Measurements from ENCODE around the gene TMEM147.
A peak's percentile ranks its signal among the peaks of the same experiment; 100 is the strongest.

TMEM147 gene

DNA sequence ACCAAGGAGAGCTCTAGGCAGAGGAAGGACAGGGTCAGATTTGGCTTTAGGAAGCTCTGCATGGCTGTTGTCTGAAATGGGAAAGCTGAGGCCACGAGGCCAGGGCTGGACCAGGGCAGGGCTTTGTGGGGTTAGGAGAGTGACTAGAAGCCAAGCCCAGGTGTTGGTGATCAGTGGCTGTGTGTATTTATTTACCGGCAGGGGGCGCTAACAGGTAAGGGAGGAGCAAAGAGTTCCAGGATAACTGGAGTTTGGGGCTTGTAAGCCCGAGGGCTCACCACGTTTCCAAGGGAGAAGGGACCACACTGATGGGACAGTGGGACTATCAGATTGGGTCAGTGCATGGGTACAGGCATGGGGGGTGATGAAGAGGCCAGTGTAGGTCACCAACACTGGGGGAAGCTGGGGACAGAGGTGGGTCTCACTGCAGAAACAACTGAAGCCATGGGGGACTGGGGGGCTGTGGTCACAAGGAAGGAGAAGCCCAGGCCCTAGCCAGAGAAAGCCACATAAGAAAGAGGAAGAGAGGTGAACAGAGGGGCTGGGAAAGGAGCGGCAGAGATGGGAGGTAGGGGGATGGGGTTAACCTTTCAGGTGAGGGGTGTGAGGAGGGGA is 3.9 kb downstream of the TMEM147 start:
- ATAC-seq = no peak
- Mint-ChIP-seq H3K27ac (no peak overlapping the region), H3K36me3 (ENCODE audit: low read depth) (peaks cover 20% of the 10 kb centered on the region), H3K4me1 (peaks cover 34% of the 10 kb centered on the region), H3K4me3 (no peak overlapping the region), H3K9me3 (no peaks in the 10 kb centered on the region), H3K27me3 (no peaks in the 10 kb centered on the region)
- DNase-seq = peak; percentile 56

DNA sequence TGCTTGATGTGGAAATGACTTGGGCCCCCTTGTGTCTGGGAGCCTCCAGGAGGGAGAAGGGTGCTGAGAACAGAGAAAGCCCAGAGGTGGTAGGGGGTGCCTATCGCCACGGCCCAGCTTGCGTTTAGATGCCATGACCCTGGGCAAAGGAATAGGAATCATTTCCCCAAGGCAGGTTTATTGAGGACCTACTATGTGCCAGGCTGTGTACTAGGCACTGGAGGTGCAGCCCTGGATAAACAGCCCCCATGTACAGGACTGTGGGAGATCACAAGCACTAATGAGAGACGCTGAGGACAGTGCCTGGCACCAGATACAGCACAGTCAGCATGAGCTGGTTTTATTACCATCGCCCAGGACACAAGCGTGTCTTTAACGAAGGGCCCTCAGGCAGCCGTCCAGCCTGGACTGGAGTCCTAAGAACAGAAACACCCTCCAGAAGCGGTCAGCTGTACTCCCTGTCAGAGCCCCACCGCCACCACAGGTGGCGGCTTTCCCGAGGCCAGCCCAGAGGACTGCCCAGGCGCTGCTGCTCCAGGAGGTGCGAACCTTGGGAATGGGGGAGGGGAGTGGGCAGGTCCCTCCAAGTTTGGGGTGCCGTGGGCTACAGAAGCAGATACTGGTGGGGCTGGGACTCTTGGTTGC is 4.6 kb downstream of the TMEM147 start:
- DNase-seq (no peak), ATAC-seq (no peak)
- Mint-ChIP-seq H3K9me3 (no peaks in the 10 kb centered on the region), H3K27me3 (no peaks in the 10 kb centered on the region), H3K4me1 (peaks cover 27% of the 10 kb centered on the region), H3K36me3 (ENCODE audit: low read depth) (peaks cover 17% of the 10 kb centered on the region), H3K27ac (no peak overlapping the region), H3K4me3 (no peak overlapping the region)

DNA sequence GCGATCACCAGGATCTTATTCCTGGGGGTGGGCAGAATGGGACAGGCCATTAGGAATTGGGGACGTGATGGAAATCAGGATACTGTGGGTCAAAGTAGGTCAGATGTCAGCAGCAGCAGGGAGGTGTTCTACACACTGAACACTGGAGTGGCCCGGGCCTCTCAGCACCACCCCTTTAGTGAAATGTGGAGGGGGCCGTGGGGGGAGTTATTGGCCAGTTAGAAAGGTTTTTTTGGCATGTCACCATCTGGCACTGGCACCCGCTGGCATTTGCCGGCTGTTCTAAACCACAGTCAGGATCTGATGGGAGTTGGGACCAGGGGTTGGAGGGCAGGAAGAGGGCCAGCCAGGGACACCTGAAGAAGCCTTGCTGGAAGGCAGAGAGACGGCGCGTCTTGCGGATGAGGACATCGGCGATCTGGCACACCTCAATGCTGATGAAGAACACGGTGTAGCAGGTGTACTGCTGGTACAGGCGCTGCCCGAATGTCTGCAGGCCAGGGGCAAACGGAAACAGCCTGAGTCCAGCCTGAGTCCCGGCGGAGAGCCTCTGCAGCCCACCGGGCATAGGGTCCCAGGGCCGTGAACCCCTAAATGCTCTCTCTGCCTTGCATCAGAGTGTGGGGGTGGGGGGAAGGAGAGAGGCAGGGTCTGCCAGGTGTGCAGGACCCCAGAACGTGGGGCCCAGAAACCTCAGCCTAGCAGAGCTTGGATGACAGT is 5.8 kb downstream of the TMEM147 start:
- H3K27me3 Mint-ChIP-seq = no peaks in the 10 kb centered on the region
- H3K4me1 Mint-ChIP-seq = peaks cover 22% of the 10 kb centered on the region
- no peak overlapping the region for H3K4me3 Mint-ChIP-seq
- peaks cover 15% of the 10 kb centered on the region for H3K36me3 Mint-ChIP-seq (ENCODE audit: low read depth)
- DNase-seq = no peak
- H3K9me3 Mint-ChIP-seq = no peaks in the 10 kb centered on the region
- ATAC-seq = no peak
- no peak overlapping the region for H3K27ac Mint-ChIP-seq

DNA sequence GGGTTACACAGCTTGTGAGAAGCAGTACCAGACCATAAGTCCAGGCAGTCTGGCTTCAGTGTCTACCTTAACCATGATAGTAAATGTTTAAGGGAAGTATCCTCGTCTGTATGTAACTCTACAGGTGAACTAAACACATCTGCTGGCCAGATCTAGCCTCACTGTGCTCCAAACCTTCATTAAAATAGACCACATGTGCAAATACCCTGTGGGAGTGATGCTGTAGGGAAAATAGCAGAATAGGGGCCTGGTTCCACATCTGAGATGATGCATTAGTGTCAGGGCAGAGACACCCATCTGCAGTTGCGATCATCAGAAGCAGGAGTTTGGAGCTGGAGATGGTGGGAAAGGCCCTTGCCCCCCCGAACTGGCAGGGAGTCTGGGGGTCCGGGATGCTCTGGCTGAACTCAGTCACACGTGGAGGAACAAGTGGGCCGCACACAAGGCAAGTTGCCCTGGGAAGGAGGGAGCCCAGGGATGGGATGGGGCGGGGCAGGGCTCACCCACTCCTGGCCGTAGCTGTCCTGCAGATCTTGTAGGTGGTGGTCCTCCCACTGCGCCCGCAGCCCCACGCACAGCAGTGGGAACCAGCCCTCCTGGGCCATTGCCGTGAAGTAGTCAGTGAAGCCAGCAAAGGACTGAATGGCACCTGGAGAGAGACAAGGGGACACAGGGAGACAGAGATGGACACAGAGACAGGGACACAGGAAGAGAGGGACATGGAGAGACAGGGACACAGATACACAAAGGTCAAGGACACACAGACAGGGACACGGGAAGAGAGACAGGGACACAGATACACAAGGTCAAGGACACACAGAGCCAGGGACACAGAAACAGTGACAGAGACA is 7.3 kb downstream of the TMEM147 start:
- no peaks in the 10 kb centered on the region for H3K9me3 Mint-ChIP-seq
- H3K4me3 Mint-ChIP-seq = no peak overlapping the region
- H3K27me3 Mint-ChIP-seq = peaks cover 4% of the 10 kb centered on the region
- H3K36me3 Mint-ChIP-seq (ENCODE audit: low read depth) = peaks cover 6% of the 10 kb centered on the region
- H3K27ac Mint-ChIP-seq = no peak overlapping the region
- no peak for DNase-seq
- peaks cover 9% of the 10 kb centered on the region for H3K4me1 Mint-ChIP-seq
- no peak for ATAC-seq

DNA sequence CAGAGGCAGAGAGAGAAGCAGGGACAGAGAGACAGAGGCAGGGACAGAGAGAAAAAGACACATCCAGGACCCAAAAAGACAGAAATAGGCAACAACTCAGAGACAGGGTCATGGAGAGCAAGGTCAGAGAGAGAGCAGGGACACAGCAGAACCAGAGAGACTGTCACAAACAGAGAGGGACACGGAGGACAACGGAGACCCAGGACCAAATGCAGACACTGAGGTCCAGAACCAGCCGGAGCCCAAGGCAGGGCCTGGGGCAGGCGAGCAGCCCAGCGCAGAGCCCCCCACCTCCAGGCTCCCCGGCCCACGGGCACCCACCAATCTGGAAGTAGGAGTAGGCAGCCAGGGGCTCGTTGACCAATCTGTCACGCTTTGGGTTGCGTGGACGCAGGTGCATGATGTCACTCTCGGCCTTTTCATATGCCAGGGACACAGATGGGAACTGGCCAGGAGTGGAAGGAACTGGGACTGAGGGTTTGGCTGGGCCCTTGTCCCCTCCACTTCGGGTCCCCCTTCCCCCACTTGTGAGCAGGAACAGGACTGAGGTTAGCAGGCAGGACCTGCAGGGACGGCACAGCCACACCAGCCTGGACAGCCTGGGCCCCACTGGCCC is 8.1 kb downstream of the TMEM147 start:
- H3K4me1 Mint-ChIP-seq = peaks cover 9% of the 10 kb centered on the region
- ATAC-seq = no peak
- DNase-seq = no peak
- no peak overlapping the region for H3K4me3 Mint-ChIP-seq
- H3K27ac Mint-ChIP-seq = no peak overlapping the region
- peaks cover 6% of the 10 kb centered on the region for H3K27me3 Mint-ChIP-seq
- no peaks in the 10 kb centered on the region for H3K9me3 Mint-ChIP-seq
- H3K36me3 Mint-ChIP-seq (ENCODE audit: low read depth) = peaks cover 6% of the 10 kb centered on the region

DNA sequence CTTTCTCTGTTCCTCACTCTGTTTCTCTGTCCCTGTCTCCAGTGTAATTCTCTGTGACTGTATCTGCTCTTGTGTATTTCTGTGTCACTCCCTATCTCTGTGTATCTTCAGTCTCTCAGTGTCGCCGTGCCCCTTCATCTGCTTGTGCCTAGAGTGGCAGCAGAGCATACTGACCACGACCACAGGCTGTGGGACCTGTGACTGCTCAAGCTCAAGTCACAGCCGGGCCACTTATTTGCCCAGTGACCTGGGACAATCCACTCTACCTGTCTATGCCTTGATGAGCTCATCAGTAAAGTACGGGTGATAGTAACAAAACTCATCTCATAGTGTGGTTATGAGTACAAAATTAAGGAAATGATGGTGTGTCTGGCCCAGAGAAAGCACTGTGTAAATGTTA is 8.7 kb downstream of the TMEM147 start:
- Mint-ChIP-seq H3K4me1 (peaks cover 8% of the 10 kb centered on the region), H3K9me3 (no peaks in the 10 kb centered on the region), H3K27ac (no peak overlapping the region), H3K4me3 (no peak overlapping the region), H3K27me3 (peaks cover 11% of the 10 kb centered on the region), H3K36me3 (ENCODE audit: low read depth) (peaks cover 3% of the 10 kb centered on the region)
- ATAC-seq (no peak), DNase-seq (no peak)

DNA sequence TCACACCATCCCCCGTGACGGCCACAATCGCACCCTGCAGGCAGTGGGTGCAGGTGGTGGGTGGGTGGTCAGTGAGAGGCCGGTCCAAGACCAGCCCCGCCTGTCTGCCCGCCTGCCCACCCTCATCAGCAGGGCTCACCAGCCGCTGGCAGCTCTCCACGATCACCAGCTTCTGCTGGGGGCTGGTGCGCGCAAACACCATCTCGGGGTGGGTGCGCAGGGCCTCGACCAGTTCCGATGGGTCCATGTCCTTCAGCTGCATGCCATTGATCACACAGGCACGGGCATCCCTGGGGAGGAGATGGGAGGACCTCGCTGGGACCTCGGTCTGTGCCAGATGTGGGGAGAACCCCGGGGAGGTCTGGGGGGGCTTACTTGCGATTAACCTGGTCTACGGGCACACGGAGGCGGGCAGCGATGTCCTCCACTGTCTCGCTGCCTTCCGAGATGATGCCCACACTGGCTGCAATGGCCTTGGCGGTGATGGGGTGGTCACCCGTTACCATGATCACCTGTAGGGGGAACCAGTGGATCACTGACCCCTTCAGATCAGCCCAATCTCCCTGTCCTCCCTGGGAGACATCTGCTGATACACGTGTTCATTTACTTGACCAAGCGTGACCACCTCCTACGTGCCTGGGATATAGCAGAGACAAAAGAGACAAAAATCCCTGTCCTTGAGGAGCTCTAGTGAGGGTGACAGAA is 10.0 kb downstream of the TMEM147 start:
- no peak for ATAC-seq
- DNase-seq = no peak
- Mint-ChIP-seq H3K36me3 (ENCODE audit: low read depth) (no peaks in the 10 kb centered on the region), H3K27ac (no peak overlapping the region), H3K4me1 (peaks cover 5% of the 10 kb centered on the region), H3K4me3 (no peak overlapping the region), H3K9me3 (no peaks in the 10 kb centered on the region), H3K27me3 (peaks cover 24% of the 10 kb centered on the region)

DNA sequence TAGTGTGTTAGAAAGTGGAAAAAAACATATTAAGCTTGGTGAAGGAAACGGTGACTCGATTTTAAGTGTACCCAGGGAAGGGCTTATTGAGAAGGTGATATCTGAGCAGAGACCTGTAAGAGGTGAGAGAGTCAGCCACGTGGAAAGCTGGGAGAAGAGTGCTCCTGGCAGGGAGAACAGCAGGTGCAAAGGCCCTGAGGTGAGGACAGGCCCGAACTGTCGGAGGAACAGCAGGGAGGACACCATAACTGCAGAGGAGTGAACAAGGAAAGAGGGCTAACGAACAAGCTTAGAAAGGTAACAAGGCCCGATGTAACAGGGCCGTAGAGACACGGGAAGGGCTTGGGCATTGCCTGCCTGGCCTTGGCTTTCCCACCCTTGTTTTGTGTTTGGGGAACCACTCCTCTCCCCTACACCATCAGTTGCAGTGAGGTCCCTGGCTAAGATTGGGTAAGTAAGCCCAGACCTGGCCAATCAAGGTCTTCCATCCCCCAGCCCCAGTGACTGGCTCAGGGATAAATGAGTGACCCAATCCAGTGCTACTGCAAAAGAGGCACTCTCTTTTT is 10.7 kb downstream of the TMEM147 start:
- H3K36me3 Mint-ChIP-seq (ENCODE audit: low read depth) = no peaks in the 10 kb centered on the region
- no peaks in the 10 kb centered on the region for H3K9me3 Mint-ChIP-seq
- H3K27me3 Mint-ChIP-seq = peaks cover 30% of the 10 kb centered on the region
- no peak for ATAC-seq
- H3K4me3 Mint-ChIP-seq = no peak overlapping the region
- no peak for DNase-seq
- no peak overlapping the region for H3K27ac Mint-ChIP-seq
- peaks cover 5% of the 10 kb centered on the region for H3K4me1 Mint-ChIP-seq

DNA sequence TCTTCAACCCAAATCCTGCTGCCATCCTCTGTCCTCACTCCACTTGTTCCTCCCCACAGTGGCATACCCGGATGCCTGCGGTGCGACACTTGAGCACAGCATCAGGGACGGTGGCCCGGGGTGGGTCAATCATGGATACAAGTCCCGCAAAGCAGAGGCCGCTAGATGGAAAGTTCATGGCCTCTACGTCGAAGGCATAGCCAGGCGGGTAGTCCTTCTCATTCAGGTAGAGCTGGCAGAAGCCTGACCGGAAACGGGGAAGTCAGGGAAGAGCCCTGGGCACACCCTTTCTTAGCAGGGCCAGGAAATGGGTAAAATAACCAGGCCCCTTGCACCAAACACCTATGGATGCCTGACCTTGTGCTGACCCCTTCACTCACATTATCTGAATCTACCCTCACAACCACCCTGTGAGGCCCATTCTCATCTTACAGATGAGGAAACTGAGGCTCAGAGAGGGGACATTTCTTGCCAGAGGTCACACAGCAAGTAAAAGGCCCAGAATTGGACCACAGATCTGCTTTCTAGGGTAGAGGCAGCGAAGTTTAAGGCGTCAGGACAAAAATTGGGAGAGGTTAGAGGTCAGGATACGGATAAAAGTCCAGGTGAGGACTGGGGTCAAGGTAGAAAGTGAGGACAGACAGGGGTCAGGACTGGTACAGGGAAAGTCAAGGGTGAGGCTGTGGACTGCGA is 11.6 kb downstream of the TMEM147 start:
- Mint-ChIP-seq H3K36me3 (ENCODE audit: low read depth) (no peaks in the 10 kb centered on the region), H3K4me3 (peak overlapping the region; percentile 6), H3K27ac (no peak overlapping the region), H3K4me1 (peaks cover 5% of the 10 kb centered on the region), H3K27me3 (peaks cover 35% of the 10 kb centered on the region), H3K9me3 (no peaks in the 10 kb centered on the region)
- no peak for DNase-seq
- no peak for ATAC-seq

DNA sequence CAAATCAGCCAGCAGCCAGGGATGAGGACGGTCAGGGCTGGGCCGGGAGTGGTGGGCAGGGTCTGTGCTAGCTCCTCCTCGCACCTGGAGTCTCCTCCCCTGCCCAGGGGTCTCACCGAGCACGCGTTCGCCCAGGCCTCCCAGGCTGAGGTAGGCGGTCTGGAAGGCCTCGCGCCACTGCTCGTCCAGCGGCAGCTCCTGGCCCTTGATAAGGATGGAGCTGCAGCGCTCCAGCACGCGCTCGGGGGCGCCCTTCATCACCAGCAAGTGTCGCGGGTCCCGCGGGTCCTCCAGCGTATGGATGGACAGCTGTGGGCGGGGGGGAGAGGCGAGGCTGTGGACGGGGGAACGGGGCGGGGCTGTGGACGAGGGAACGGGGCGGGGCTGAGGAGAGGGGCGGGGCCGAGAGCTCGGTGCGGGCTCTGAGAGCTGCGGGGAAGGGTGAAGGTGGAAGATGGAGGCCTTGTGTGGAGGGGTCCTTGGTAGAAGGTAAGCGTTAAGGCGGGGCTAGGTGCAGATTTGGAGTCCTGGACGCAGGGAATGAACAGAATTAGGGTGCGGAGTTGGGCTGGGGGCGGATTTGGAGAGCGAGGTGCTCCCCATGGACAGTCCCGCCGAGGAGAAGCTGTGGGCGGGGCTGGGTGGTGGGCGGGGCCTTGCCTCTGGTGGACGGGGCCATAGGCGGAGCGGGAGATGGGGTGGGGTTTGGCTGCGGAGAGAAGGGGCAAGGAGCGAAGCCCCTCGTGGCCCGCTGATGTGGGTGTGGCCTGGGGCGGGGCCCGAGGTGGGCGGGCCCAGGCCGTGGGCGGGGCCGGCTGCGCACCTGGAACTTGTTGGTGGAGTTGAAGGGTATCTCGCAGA is 12.3 kb downstream of the TMEM147 start:
- Mint-ChIP-seq H3K27me3 (peaks cover 41% of the 10 kb centered on the region), H3K4me1 (peaks cover 5% of the 10 kb centered on the region)

DNA sequence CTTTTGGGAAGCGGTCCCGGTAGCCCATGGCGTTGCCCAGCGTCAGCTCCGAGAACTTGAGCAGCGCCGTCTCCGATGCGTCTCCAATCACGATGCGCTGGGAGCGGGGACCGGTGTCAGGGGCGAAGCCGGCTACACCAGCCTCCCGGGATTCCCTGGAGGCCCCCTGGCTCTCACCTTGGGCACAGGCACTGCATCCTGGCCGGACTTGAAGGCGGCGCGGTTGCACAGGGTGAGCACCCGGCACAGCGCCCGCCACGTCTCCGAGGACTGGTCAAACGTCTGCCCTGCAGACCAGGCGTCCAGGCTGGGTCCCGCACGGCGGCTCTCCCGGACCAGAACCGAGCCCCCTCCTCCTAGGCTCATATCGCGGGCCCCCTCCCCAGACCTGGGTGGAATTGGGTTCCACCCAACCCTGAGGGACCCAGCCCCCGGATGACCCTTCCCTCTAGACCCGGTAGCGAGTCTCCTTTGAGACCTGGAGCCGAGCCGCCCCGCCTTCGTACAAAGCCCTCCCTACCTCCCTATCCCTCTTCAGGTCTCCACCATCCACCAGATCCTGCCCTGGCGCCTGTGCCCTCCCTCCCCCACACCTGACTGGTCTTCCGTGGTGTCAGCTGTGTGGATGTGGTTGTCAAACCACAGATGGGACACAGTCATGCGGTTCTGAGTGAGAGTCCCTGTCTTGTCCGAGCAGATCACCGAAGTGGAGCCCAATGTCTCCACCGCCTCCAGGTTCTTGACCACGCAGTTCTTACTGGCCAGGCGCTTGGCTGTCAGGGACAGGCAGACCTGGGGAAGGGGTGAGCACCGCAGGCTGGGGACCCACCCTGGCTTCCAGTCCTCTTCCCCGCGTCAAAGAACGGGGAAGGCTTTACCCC is 13.2 kb downstream of the TMEM147 start:
- no peak for ATAC-seq
- Mint-ChIP-seq H3K27ac (no peak overlapping the region), H3K4me3 (no peak overlapping the region), H3K9me3 (no peaks in the 10 kb centered on the region), H3K36me3 (ENCODE audit: low read depth) (no peaks in the 10 kb centered on the region), H3K27me3 (peaks cover 44% of the 10 kb centered on the region), H3K4me1 (peaks cover 5% of the 10 kb centered on the region)
- no peak for DNase-seq

More for the DNA sequence above, 12.3 kb downstream of the TMEM147 start:
- peak; percentile 51 for ATAC-seq
- Mint-ChIP-seq H3K36me3 (ENCODE audit: low read depth) (no peaks in the 10 kb centered on the region), H3K27ac (no peak overlapping the region), H3K9me3 (no peaks in the 10 kb centered on the region), H3K4me3 (peak overlapping the region; percentile 71)
- peak; percentile 64 for DNase-seq

DNA sequence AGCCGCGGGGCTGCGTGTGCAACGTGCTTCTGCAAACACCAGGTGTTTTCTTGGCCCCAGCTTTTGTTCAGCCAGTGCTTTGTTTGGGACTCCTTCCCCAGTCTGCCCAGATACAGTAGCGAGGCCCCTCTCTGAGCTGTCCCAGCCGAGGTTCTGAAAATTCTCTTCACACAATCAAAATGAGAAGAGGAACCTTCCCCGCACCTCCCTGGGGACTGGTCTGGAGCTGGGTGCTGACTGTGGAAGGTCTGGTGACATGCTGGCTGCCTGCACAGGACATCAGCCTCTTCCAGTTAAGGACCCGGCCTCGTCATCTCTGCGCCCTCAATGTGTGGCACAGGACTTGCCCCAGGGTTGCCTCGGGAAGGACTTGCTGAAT is 13.8 kb downstream of the TMEM147 start:
- no peak for ATAC-seq
- Mint-ChIP-seq H3K4me1 (peaks cover 5% of the 10 kb centered on the region), H3K27ac (no peak overlapping the region), H3K9me3 (no peaks in the 10 kb centered on the region), H3K4me3 (no peak overlapping the region), H3K27me3 (peaks cover 46% of the 10 kb centered on the region), H3K36me3 (ENCODE audit: low read depth) (no peaks in the 10 kb centered on the region)
- DNase-seq = no peak

Measured in activated naive CD8-positive, alpha-beta T cell treated with anti-CD3 and anti-CD28 coated beads, Interleukin-2, amount 50 U/mL, for 24 hours (primary cell).